ENCODE results near the gene SLC2A9.

DNA sequence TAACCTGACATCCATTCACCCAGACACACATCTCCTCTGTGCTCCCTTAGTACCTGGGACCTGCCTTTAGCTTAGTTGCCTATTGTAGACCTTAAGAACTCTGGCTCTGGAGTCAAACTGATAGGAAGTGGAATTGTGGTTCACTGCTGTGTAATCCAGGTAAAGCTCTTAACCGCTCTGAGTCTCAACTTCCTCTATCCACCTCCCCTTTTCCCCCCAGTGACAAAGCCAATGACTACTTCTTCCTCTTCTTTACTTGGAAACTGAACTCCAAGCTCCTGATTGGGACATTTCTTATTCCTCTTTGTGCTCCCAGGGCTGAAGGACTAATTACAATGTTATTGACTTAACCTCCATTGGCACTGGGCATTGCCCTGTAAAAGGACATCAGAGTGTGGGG lies 145.8 kb downstream of the SLC2A9 start:
- TF ChIP-seq CTCF (IDR thresholded peaks at IDR 0.05) (no peak), POLR2A (IDR thresholded peaks at IDR 0.05) (no peak)
